ENCODE data around the gene NT5DC4. TPM values are rescaled to one million over a fixed set of nuclear protein-coding genes. Genes with fewer than 3 reads are reported as not detected.

The NT5DC4 gene
- total RNA-seq, result not detected in 2 replicates
- polyA plus RNA-seq (2012), result not detected

DNA sequence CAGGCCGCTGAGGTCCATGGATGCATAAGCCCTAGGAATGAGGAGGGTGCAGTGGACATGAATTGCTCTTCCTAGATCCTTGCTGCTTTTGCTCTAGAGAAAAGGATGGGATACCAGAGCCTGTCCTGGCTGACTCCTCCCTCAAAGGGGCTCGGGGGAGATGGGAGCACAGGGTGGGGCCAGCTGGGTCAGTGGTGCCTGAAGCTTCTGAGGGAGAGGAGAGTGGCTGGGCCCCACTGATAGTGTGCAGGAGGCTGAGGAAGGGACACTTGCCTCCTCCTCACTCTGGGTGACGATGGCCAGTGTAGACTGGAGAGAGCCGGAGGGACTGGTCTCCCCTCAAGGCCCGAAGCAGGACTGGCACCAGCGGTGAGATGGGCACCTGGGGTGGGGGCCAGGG is at the start of gene NT5DC4:
TSS of gene NT5DC4 (plus strand) at position 236 of the 400 bp plus-strand sequence. CDS start at position 296, 60 bp downstream.
- no peak for DNase-seq (ENCODE audit: low read depth)

DNA sequence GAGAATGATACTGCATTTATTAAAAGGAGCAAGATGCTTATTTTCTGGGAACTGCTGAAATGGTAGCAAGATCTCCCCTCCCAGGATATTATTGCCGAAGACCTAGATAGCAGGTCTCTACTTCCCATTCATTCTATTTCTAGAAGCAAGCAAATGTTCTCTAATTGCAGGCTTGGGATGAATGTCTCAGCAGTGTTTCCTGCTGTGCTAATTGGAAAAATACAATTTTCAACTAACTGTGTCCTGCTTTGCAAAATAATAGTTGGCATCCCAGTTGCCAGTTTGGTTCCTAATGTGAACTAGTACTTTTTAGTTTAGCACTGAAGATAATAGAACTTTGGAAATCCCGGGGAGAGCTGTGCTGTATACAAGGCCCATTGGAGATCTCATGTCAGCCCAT is 49.0 kb upstream of the NT5DC4 start:
- no peak for DNase-seq (ENCODE audit: low read depth)

DNA sequence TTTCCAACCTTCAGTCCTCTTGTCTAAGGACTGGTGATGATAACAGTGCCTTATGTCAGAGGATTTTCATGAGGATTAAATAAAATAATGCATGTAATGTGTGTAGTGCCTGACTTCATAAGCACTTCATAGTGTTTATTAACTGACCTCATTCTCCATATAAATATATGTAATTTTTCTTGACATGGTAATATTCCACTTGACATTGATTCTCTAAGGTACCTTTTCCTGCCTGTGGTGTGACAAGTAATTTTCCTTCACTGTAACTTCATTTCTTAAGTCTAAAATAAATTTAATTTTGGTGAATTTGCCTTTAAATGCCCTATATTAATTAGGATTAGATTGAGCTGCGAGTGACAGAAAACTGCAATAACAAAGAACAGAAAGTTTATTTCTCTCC is 47.8 kb upstream of the NT5DC4 start:
- no peak for DNase-seq (ENCODE audit: low read depth)

DNA sequence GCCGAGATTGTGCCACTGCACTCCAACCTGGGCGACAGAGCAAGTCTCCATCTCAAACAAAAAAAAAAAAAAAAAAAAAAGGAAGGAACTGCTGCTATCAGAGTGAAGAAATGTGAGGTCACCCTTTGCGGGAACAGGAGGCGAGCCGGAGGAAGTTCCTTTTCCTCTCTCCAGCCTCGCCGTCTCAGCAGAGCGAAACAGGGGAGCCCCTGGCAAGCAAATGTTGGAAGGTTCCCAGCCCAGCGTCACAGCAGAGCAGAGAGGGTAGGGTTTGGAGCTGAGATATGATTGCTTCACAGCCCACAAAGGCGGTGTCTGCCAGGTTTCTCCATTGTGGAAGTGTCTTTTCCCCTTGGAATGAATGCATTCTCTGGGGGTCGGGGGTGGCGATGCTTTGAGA is 46.6 kb upstream of the NT5DC4 start:
- no peak for DNase-seq (ENCODE audit: low read depth)

DNA sequence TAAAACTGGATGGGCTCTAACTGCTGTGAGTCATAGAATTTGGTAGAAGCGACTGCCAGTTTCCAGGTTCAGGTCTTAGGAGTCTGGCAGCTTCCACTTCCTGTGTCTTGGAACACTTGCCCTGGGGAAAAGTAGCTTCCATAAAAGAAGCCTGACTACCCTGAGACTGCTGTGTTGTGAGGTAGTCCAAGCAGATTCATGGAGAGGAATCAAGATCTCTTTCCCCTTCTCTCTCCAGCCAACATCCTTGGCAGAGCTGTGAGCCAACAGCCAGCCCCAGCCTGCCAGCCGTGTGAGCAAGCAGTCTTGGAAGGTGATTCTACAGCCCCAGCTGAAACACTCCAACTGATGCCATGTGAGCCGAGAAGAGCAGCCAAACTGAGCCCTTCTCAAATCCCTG is 41.3 kb upstream of the NT5DC4 start:
- DNase-seq (ENCODE audit: low read depth), result no peak

DNA sequence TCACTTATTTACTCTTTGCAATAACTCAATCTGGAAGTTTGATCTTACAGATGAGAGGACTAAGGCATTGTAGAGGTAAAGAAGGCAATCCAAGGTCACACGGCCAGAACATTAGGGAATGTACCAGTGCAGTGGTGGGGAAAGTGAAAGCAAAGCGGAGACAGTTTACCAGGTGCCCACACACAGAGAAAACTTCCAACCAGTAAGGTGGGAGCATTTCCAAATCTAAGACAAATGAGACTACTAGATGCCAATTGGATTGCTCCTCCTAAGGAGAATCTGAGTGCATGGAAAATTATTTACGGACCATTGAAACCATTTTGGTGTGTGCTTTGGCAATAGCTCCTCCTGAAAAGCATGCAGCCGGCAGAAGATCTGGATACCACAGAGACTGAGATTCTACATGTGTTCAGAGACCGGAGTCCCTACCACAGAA is 40.1 kb upstream of the NT5DC4 start:
- DNase-seq (ENCODE audit: low read depth), result no peak

DNA sequence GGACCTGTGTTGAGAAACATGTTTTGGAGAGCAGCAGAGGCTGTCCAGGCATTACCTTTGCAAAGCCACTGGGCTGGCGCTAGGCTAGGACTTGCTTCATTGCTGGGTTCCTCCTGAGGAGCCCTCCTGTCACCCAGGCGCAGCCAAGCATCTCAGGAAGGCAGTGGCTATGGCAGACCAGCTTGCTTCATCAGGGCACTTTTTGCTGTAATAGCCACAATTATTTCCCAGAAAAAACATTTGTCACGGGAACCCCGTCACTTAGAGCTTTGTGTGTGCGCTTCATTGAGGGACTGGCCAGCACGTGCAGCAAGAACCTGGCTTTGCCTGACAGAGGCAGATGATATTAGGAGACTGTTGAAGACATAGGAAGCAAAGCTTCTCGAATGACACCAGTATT is 38.7 kb upstream of the NT5DC4 start:
- DNase-seq (ENCODE audit: low read depth), result no peak

DNA sequence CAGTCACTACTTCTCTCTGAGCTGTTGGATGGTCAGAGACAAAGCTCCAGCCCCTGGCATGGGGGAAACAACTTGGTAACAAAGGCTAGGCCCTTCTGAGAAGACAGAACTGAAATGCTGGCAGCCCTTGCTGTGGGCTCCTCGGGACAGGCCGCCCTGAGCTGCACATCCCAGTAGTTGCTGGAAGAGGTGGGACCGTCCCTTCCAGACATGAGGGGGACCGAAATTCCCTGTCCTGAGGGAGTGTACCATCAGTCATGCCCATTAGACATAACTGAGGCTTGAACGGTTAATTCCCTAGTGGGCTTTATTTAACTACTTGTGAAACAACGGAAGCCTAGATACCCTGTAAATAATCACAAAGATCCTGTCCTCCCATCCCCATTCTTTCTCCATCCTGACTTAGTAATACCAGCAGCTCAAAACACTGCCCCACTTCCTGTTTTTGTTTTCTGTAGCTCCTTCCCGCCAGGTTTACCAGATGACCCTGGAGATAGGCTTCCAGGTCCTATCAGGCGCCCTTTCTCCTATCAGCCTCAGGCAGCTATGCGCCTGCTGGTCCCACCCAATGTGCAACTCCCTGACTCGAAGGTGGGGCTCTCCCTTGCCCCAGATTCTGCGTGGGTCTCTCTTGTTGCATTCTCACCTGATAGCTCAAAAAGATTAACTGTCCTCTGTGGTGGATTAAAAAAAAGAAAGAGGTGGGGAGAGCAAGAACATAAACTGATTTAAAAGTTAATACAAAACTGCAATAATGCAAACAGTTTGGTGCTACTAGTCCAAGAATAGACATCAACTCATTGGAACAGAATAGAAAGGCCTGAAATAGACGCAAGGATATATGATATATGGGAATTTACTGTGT is 37.0 kb upstream of the NT5DC4 start:
- no peak for DNase-seq (ENCODE audit: low read depth)

DNA sequence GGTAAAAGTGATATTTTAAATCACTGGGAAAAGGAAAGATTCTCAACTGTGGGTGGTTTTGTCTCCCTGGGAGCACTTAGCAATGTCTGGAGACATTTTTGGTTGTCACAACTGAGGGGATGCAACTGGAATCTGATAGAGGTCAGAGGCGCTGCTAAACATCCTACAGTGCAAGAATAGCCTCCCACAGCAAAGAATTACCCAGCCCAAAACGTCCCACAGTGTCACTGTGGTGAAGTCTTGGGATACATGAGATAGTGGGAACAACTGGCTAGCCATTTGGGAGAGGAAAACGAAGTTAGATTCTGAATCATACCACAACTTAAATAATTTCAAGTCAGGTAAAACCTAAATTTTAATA is 36.4 kb upstream of the NT5DC4 start:
- DNase-seq (ENCODE audit: low read depth), result peak; percentile 86

DNA sequence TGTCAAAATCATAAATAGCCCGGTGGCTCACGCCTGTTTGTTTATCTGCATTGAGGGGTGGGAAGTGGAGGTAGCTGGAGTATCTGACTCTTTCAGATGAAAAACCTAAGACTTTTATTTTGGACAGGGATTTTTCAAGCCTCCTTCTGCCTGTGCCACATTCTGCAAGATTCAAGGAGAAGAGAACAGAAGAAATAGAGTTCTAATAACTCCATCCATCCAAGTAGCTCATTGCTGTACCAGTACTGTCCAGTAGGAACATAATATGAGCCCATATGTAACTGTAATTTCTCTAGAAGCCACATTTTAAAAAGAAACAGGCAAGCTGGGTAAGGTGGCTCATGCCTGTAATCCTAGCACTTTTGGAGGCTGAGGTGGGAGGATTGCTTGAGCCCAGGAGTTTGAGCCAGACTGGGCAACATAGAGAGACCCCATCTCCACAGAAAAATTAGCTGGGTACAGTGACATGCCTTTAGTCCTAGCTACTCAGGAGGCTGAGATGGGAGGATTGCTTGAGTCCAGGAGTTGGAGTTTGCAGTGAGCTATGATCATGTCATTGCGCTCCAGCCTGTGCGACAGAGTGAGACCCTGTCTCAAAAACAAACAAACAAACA is 35.4 kb upstream of the NT5DC4 start:
- peak; percentile 20 for DNase-seq (ENCODE audit: low read depth)

DNA sequence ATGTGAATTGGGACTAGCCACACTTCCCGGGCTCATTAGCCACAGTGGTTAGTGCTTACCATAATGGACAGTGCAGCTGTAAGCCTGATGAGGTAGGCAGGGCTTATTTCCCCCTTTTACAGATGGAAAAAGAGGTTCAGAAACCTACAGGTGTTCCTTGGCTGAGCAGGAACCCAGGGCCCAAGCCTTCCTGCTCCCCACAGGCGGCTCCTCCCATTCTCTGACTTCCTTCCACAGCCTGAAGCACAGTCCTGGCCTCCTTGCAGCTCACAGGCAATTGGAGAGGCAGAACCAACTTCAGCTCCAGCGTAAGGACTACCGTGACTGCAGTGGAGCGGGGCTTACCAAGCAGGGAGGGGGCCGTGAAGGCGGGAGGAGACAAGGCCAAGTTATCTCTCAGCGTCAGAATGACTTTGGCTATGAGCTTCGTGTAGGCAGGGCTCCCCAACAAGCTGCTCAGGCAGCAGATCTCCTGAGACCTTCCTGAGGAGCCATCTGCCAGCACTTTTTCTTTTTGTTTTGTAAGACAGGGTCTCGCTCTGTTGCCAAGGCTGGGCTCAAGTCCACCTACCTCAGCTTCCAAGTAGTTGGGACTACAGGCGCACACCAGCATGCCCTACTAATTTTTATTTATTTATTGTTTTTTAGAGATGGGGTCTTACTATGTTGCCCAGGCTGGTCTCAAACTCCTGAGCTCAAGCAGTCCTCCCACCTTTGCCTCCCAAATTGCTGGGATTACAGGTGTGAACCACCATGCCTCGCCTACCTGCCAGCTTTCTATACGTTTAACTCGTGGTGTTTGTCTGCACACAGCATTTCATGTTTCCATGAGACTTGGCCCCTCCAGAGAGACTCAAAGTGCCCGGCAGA is 34.2 kb upstream of the NT5DC4 start:
- DNase-seq (ENCODE audit: low read depth), result peak; percentile 24

DNA sequence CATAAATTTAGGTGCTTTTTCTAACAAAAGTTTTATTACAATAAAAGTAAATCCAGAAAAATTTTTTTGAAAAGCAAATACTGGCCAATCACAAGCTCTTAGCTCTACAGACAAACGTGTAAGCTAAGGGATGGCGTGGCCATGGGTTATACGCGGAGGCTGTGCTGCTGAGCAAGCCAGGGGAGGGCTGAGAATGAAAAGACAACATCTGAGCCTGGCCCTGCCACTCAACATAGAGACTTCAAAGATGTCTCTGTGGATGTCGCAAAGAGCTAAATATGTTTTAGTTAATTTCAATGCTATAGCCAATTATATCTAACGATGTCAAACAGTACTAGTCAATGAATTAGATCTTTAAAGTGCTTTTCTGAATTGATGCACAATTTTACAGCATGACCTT is 33.3 kb upstream of the NT5DC4 start:
- DNase-seq (ENCODE audit: low read depth), result no peak

DNA sequence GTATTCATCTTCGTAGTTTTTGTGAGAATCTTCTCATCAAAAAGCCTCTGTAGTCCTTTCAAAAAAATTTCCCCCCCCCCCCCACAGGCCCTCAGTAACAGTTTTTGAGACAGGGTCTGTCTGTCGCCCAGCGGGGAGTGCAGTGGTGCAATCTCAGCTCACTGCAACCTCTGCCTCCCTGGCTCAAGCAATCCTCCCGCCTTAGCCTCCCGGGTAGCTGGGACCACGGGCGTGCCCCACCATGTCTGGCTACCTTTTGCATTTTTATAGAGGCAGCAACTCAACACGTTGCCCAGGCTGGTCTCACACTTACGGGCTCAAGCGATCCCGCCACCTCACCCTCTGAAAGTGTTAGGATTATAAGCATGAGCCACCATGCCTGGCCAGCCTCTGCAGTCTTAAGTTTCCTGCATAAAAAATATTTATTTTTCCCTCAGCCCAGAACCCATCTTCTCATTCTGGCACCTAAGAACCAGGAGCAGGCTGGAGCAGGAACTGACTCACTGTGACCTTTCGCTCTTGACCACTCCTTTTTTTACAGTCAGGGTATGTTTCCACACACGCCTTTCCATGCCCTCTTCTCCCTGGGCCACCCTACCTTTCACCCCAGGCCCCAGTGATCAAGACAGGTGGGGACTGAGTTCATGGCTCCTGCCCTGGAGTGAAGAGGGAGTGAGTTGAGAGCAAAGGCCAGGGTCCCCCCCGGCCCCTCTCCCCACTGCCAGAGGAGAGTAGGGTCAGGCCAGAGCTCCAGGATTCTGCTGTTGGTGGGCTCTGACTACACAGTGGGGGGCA is 32.5 kb upstream of the NT5DC4 start:
- no peak for DNase-seq (ENCODE audit: low read depth)

DNA sequence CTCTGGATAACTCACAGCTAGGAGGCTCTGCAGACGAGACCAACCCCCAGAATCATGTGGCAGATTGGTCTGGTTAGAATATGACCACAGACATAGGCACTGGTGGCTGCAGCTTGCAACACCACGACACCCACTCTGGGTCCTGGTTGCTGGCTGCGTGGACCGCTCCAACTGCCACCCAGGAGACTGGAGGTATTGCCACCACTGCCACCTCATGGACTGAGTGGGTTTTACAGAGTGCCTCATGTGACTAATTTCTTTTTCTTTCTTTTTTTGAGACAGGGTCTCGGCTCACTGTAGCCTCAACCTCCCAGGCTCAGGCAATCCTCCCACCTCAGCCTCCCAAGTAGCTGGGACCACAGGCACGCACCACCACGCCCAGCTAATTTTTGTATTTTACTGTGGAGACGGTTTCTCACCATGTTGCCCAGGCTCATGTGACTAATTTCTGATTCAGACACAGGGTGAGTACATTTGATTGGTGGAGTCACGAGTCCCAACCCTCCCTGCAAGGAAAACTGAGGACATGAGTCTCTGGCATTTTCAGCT is 29.9 kb upstream of the NT5DC4 start:
- DNase-seq (ENCODE audit: low read depth), result peak; percentile 66

DNA sequence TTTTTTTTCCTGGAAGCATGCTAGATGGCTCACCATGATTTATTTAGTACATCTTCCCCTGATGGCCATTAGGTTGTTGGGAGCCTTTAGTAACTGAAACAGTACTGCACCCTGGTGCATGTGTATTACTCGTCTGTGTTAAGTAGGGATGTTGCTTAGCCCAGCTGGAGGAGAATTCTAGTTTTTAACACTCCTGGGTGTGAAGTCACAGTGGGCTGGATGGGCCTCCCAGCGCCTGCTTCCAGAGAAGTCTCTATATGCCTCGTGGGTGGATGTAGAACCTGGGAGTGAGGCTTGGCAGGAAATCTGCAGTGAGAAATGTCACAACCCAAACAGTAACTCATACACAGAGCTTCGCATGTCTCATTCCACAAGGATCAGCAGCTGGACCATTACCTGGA is 28.9 kb upstream of the NT5DC4 start:
- DNase-seq (ENCODE audit: low read depth), result no peak

DNA sequence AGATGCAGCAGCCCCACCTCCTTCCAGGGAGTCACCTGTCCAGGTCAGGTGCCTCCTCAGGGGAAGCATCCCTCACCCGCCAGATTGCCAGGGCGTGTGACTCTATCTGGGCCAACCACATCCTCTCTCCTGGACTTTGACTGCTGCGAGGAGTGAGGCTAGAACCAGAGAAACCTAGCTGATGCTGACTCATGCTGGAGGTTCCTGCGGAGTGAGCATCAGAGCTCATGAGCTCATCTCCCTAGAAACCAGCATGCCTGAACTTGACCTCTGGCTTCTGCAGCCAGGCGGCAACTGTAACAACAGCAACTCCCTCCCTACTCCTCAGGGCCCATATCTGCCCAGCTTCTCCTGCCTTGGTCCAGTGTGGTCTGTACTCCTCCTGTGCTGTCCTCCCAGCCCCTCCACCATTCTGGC is 28.3 kb upstream of the NT5DC4 start:
- DNase-seq (ENCODE audit: low read depth), result peak; percentile 93

DNA sequence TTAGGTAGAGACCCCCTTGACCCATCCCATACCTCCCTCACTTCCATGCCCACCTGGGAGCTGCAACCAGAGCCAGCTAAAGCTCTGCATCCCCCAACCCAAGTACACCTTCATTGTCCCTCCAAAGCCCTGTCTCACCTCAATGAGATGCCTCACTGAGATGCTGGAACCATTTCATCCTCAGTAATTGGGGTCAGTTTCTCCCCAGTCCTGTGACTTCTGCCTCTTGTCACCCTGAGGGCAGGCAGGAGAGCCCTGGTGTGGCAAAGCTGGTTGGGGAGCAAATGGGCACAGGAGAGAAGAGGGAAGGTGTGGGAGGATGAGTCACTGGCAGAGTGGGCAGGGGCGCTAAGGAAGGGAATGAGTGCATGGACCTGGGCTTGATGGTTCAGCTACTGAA is 27.9 kb upstream of the NT5DC4 start:
- DNase-seq (ENCODE audit: low read depth), result no peak

DNA sequence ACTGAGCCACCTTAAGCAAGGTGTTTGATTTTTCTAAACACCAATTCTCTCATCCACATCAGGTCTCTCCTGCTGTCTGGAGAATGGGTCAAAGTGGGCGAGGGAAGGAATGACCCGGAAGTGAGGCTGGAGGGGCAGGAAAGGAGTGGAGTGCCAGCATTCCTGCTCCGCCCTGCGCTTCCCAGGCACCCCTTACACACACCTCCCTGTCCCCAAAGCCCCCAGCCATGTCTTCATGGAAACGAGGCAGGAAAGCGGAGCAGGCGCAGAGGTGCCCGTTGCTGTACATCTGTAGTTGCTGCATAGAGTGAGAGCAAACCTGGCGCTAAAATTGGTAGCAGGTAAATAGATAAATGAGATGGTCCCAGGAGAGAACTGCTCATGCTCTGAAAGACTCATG is 27.2 kb upstream of the NT5DC4 start:
- DNase-seq (ENCODE audit: low read depth), result no peak

DNA sequence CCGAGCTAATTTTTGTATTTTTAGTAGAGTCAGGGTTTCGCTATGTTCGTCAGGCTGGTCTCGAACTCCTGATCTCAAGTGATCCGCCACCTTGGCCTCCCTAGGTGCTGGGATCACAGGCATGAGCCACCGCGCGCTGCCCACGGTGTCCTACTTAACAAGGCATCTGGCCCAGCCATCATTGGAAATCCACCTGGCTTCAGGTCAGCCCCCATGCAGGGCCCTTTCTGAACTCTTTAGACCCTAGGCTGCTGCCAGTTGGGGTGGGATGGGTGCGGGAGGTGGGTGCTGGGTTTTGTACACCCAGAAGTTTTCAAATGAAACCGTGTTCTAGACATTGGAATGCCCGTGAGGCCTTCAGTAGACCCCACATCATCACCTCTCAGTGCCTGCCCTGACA is 26.6 kb upstream of the NT5DC4 start:
- no peak for DNase-seq (ENCODE audit: low read depth)

DNA sequence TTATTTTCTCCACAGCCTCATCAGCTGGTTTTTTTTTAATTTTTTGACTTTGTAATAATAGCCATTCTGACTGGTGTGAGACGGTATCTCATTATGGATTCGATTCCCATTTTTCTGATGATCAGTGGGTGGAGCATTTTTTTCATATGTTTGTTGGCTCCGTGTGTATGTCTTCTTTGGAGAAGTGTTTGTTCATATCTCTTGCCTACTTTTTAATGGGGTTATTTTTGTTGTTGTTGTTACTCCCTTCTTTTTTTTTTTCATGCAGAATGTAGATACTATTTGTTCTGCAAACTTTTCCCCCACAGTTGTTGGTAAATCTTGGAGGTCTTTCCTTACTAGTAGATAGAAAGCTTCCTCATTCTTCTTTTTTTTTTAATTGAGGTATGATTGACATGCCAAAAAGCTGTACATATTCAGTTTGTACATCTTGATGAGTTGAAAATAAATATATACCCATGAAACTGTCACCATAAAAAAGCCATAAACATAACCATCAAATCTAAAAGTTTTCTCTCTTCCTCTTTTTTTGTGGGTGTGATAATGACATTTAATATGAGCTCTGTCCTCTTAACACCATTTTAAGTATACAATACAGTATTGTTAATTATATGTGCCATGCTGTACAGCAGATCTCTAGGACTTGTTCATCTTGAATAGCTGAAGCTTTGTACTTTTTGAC is 21.8 kb upstream of the NT5DC4 start:
- no peak for DNase-seq (ENCODE audit: low read depth)
